GM23338 (cell line): ENCODE data around the gene PEX11A. TPM values are rescaled to one million over a fixed set of nuclear protein-coding genes. Genes with fewer than 3 reads are reported as not detected.

Experiments
- ATAC-seq: fragments of 200-7000 bp; cut with Tn5 transposase; 3 replicates; pipeline ENCODE4 v1.9.1; 2020
- DNase-seq: peaks from one replicate; pipeline ENCODE4 v3.0.0-alpha.2; 2015; ENCODE audit warnings: low spot score
- H2AFZ ChIP-seq: fragments of 200-600 bp; sonication (generic); 2 replicates; pipeline ENCODE4 v1.8.0; 2016; ENCODE audit warnings: antibody characterized with exemption, mild to moderate bottlenecking, moderate library complexity
- H3F3A ChIP-seq: fragments of 200-600 bp; sonication (generic); replicated peaks from 2 replicates; pipeline ENCODE4 v1.8.0; 2017; ENCODE audit warnings: antibody characterized with exemption, mixed run types, low read depth
- H3K27ac ChIP-seq: fragments of 200-600 bp; sonication (generic); 2 replicates; pipeline ENCODE4 v1.6.1; 2016; ENCODE audit warnings: low read depth
- H3K27me3 ChIP-seq: fragments of 200-600 bp; sonication (generic); 2 replicates; pipeline ENCODE4 v1.8.0; 2016; ENCODE audit warnings: mild to moderate bottlenecking, mixed run types, moderate library complexity; ENCODE audit not compliant: insufficient read depth
- H3K36me3 ChIP-seq: fragments of 200-600 bp; sonication (generic); 2 replicates; pipeline ENCODE4 v1.8.0; 2016; ENCODE audit warnings: mild to moderate bottlenecking; ENCODE audit not compliant: insufficient read depth
- H3K4me1 ChIP-seq: fragments of 200-600 bp; sonication (generic); 2 replicates; pipeline ENCODE4 v1.8.0; 2016; ENCODE audit warnings: mild to moderate bottlenecking, moderate library complexity; ENCODE audit not compliant: insufficient read depth
- H3K4me2 ChIP-seq: fragments of 200-600 bp; sonication (generic); 2 replicates; pipeline ENCODE4 v1.7.1; 2017; ENCODE audit warnings: mixed run types
- H3K4me3 ChIP-seq: fragments of 200-600 bp; sonication (generic); 2 replicates; pipeline ENCODE4 v1.6.1; 2016; ENCODE audit warnings: mixed run types
- H3K79me2 ChIP-seq: fragments of 200-600 bp; sonication (generic); replicated peaks from 2 replicates; pipeline ENCODE4 v1.8.0; 2017; ENCODE audit warnings: mild to moderate bottlenecking; ENCODE audit not compliant: insufficient read depth
- H3K9me2 ChIP-seq: fragments of 200-600 bp; sonication (generic); 2 replicates; pipeline ENCODE4 v1.8.0; 2017; ENCODE audit not compliant: insufficient read depth
- H4K20me1 ChIP-seq: fragments of 200-600 bp; sonication (generic); replicated peaks from 2 replicates; pipeline ENCODE4 v1.8.0; 2017; ENCODE audit warnings: mild to moderate bottlenecking; ENCODE audit not compliant: insufficient read depth
- H3K27ac Mint-ChIP-seq: 2 replicates; pipeline ENCODE4 v1.8.0; 2020; ENCODE audit warnings: inconsistent platforms, mild to moderate bottlenecking, moderate library complexity, mixed read lengths
- H3K27me3 Mint-ChIP-seq: 3 replicates; pipeline ENCODE4 v1.8.0; 2022; ENCODE audit warnings: low read depth, mild to moderate bottlenecking, moderate library complexity, mixed read lengths, inconsistent platforms; ENCODE audit not compliant: insufficient read depth, poor library complexity
- H3K36me3 Mint-ChIP-seq: 3 replicates; pipeline ENCODE4 v1.8.0; 2021; ENCODE audit warnings: low read depth, mild to moderate bottlenecking, inconsistent platforms, moderate library complexity, mixed read lengths
- H3K4me1 Mint-ChIP-seq: 3 replicates; pipeline ENCODE4 v1.8.0; 2020; ENCODE audit warnings: mild to moderate bottlenecking, inconsistent platforms, mixed read lengths
- H3K4me3 Mint-ChIP-seq: 3 replicates; pipeline ENCODE4 v1.8.0; 2021; ENCODE audit warnings: moderate library complexity, mild to moderate bottlenecking, inconsistent platforms, mixed read lengths
- H3K9me3 Mint-ChIP-seq: 3 replicates; pipeline ENCODE4 v1.8.0; 2020; ENCODE audit warnings: moderate library complexity, mild to moderate bottlenecking, inconsistent platforms, mixed read lengths
- CTCF ChIP-seq, 2 experiments: fragments of 200-600 bp in 1 of 2; sonication (generic) in 1 of 2; conservative IDR thresholded peaks; 2 replicates each; pipeline versions ENCODE4 v1.5.1 to v1.6.1; 2016 to 2017; ENCODE audit warnings: antibody characterized with exemption in 2 of 2, low read depth in 2 of 2, mild to moderate bottlenecking in 2 of 2, moderate library complexity in 1 of 2
- STAT1 ChIP-seq: IDR thresholded peaks from one replicate; pipeline ENCODE4 v1.6.1; 2016; ENCODE audit warnings: antibody characterized with exemption; ENCODE audit not compliant: unreplicated experiment
- ZNF114 ChIP-seq: fragments of 250-450 bp; sonication (Bioruptor Pico); IDR thresholded peaks from 2 replicates; pipeline ENCODE4 v1.5.0; 2020; ENCODE audit warnings: mild to moderate bottlenecking, moderate library complexity
- ZNF462 ChIP-seq: fragments of 250-450 bp; sonication (Bioruptor Pico); IDR thresholded peaks from 2 replicates; pipeline ENCODE4 v1.5.0; 2020; ENCODE audit warnings: mild to moderate bottlenecking, moderate library complexity
- polyA plus RNA-seq: library from polyadenylated mRNA; unstranded; fragments of >200 nt; fragmentation: Nextera tagmentation; extraction: Ambion mirVana; gene quantifications from 2 replicates; pipeline ENCODE4 v1.2.1, GENCODE V29; 2016
- total RNA-seq: library from RNA; depleted of rRNA; stranded (reverse); fragments of >200 nt; shearing (Covaris generic); gene quantifications from 2 replicates; pipeline ENCODE4 v1.2.3, GENCODE V29; 2014

The PEX11A gene
- total and polyA plus RNA-seq, 2 experiments from 2014 or later, result 2.1 to 4.8 TPM

- H3K36me3 ChIP-seq, result no peaks in the 10 kb centered on the region
- no peaks in the 10 kb centered on the region for H3K79me2 ChIP-seq
- H3K27ac ChIP-seq, result no peak overlapping the region
- Mint-ChIP-seq H3K4me3 (no peak overlapping the region), H3K36me3 (no peaks in the 10 kb centered on the region), H3K27ac (no peak overlapping the region), H3K9me3 (no peaks in the 10 kb centered on the region), H3K27me3 (peaks cover 14% of the 10 kb centered on the region), H3K4me1 (peaks cover 10% of the 10 kb centered on the region; the same call in 2 of the 3 replicates)
- no peak overlapping the region for H3K4me2 ChIP-seq
- H3F3A ChIP-seq, result no peaks in the 10 kb centered on the region
- no peak overlapping the region for H3K4me3 ChIP-seq
- no peaks in the 10 kb centered on the region for H3K27me3 ChIP-seq
- H2AFZ ChIP-seq, result no peak overlapping the region
- TF ChIP-seq CTCF (conservative IDR thresholded peaks at IDR 0.05; ENCODE audit: low read depth in 2 of 2) (0 out of 4 replicates have a peak, but pooled peaks of 1 of the 2 experiments have one; percentile 6), ZNF114 (CRISPR knock-in tag) (no peak)
- DNase-seq (no peak), ATAC-seq (no peak)
- H3K4me1 ChIP-seq, result no peaks in the 10 kb centered on the region
- H4K20me1 ChIP-seq, result no peaks in the 10 kb centered on the region
- no peaks in the 10 kb centered on the region for H3K9me2 ChIP-seq
Measured at GRCh38 chr15:89674526-89674925, 16.0 kb downstream of the PEX11A start.

- Mint-ChIP-seq H3K4me3 (no peak overlapping the region), H3K27me3 (peaks cover 10% of the 10 kb centered on the region), H3K4me1 (peaks cover 10% of the 10 kb centered on the region; the same call in 2 of the 3 replicates), H3K27ac (no peak overlapping the region), H3K36me3 (no peaks in the 10 kb centered on the region), H3K9me3 (no peaks in the 10 kb centered on the region)
- DNase-seq (peak; percentile 91), ATAC-seq (peak; percentile 97)
- Histone ChIP-seq H3K36me3 (no peaks in the 10 kb centered on the region), H3K4me3 (no peak overlapping the region), H3K79me2 (no peaks in the 10 kb centered on the region), H4K20me1 (no peaks in the 10 kb centered on the region), H3K4me2 (peak overlapping the region; percentile 49; the same call in 1 of the 2 replicates), H3K4me1 (no peaks in the 10 kb centered on the region), H2AFZ (peak overlapping the region; percentile 91), H3K27me3 (no peaks in the 10 kb centered on the region), H3K9me2 (no peaks in the 10 kb centered on the region), H3F3A (no peaks in the 10 kb centered on the region), H3K27ac (no peak overlapping the region)
- peak; percentile 70 to 87 for TF ChIP-seq CTCF (conservative IDR thresholded peaks at IDR 0.05; ENCODE audit: low read depth in 2 of 2)
- no peak for TF ChIP-seq STAT1
- 0 out of 2 replicates have a peak, but pooled peaks have one; percentile 44 for TF ChIP-seq ZNF462
Measured at GRCh38 chr15:89673165-89673512, 17.4 kb downstream of the PEX11A start.
